WERI-Rb-1 (cell line): Measurements from ENCODE around the gene APBB1IP.
"Not testable (repeated sequence)": the region's sequence is repeated elsewhere in the genome, so short reads cannot be mapped to it uniquely, and the experiment has no call there.

ENCODE experiments used
- DNase-seq: peaks from one replicate; pipeline ENCODE4 v3.0.0-alpha.2; 2020
- H3K27ac ChIP-seq: fragments of 250-450 bp; sonication (Bioruptor Pico); 2 replicates; pipeline ENCODE4 v1.5.1; 2020; ENCODE audit warnings: mild to moderate bottlenecking, moderate library complexity
- H3K27me3 ChIP-seq: fragments of 250-450 bp; sonication (Bioruptor Pico); 2 replicates; pipeline ENCODE4 v1.5.1; 2021; ENCODE audit warnings: mild to moderate bottlenecking, low read depth, moderate library complexity; ENCODE audit not compliant: insufficient read depth, severe bottlenecking
- H3K36me3 ChIP-seq: fragments of 250-450 bp; sonication (Bioruptor Pico); 2 replicates; pipeline ENCODE4 v1.5.1; 2020; ENCODE audit warnings: mild to moderate bottlenecking, moderate library complexity
- H3K4me3 ChIP-seq: 2 replicates; pipeline ENCODE4 v1.5.1; 2011; ENCODE audit warnings: low read depth, mild to moderate bottlenecking, control low read depth, low read length
- H3K9me3 ChIP-seq: fragments of 250-450 bp; sonication (Bioruptor Pico); 2 replicates; pipeline ENCODE4 v1.5.1; 2021; ENCODE audit warnings: mild to moderate bottlenecking, moderate library complexity; ENCODE audit not compliant: severe bottlenecking
- CTCF ChIP-seq: IDR thresholded peaks from 2 replicates; pipeline ENCODE4 v1.5.1; 2011; ENCODE audit warnings: low read depth, mild to moderate bottlenecking, control low read depth, inconsistent platforms, low read length

APBB1IP gene

GRCh38 chr10:26455567-26456315 is 17.6 kb downstream of the APBB1IP start:
- no peaks in the 10 kb centered on the region for H3K27me3 ChIP-seq
- no peak overlapping the region for H3K27ac ChIP-seq
- H3K4me3 ChIP-seq = no peak overlapping the region
- no peaks in the 10 kb centered on the region for H3K36me3 ChIP-seq
- DNase-seq = no peak
- TF ChIP-seq CTCF = no peak
- no peaks in the 10 kb centered on the region for H3K9me3 ChIP-seq

- Histone ChIP-seq H3K27me3 (no peaks in the 10 kb centered on the region), H3K27ac (no peak overlapping the region), H3K36me3 (no peaks in the 10 kb centered on the region), H3K4me3 (no peak overlapping the region), H3K9me3 (no peaks in the 10 kb centered on the region)
- TF ChIP-seq CTCF = no peak
- no peak for DNase-seq
These were observed 18.9 kb downstream of the APBB1IP start for GRCh38 chr10:26457088-26457487.

GRCh38 chr10:26460736-26461135 is 22.6 kb downstream of the APBB1IP start:
- no peaks in the 10 kb centered on the region for H3K9me3 ChIP-seq
- H3K4me3 ChIP-seq = no peak overlapping the region
- no peak for DNase-seq
- H3K36me3 ChIP-seq = no peaks in the 10 kb centered on the region
- no peak for TF ChIP-seq CTCF
- no peaks in the 10 kb centered on the region for H3K27me3 ChIP-seq
- no peak overlapping the region for H3K27ac ChIP-seq

GRCh38 chr10:26463986-26464385 is 25.8 kb downstream of the APBB1IP start:
- no peak overlapping the region for H3K27ac ChIP-seq
- no peak for TF ChIP-seq CTCF

GRCh38 chr10:26464632-26465280 is 26.6 kb downstream of the APBB1IP start:
- DNase-seq = no peak
- TF ChIP-seq CTCF = no peak
- Histone ChIP-seq H3K4me3 (no peak overlapping the region), H3K27me3 (no peaks in the 10 kb centered on the region), H3K36me3 (no peaks in the 10 kb centered on the region), H3K9me3 (no peaks in the 10 kb centered on the region), H3K27ac (no peak overlapping the region)

More at GRCh38 chr10:26463986-26464385, 25.8 kb downstream of the APBB1IP start:
- DNase-seq = no peak
- H3K9me3 ChIP-seq = no peaks in the 10 kb centered on the region
- H3K27me3 ChIP-seq = no peaks in the 10 kb centered on the region
- H3K4me3 ChIP-seq = no peak overlapping the region
- H3K36me3 ChIP-seq = no peaks in the 10 kb centered on the region

GRCh38 chr10:26466531-26466930 is 28.4 kb downstream of the APBB1IP start:
- not testable (repeated sequence) for H3K4me3 ChIP-seq, H3K27me3 ChIP-seq, H3K27ac ChIP-seq, H3K9me3 ChIP-seq, DNase-seq, H3K36me3 ChIP-seq
